ENCODE results near the gene CUX1.

Gene CUX1

DNA sequence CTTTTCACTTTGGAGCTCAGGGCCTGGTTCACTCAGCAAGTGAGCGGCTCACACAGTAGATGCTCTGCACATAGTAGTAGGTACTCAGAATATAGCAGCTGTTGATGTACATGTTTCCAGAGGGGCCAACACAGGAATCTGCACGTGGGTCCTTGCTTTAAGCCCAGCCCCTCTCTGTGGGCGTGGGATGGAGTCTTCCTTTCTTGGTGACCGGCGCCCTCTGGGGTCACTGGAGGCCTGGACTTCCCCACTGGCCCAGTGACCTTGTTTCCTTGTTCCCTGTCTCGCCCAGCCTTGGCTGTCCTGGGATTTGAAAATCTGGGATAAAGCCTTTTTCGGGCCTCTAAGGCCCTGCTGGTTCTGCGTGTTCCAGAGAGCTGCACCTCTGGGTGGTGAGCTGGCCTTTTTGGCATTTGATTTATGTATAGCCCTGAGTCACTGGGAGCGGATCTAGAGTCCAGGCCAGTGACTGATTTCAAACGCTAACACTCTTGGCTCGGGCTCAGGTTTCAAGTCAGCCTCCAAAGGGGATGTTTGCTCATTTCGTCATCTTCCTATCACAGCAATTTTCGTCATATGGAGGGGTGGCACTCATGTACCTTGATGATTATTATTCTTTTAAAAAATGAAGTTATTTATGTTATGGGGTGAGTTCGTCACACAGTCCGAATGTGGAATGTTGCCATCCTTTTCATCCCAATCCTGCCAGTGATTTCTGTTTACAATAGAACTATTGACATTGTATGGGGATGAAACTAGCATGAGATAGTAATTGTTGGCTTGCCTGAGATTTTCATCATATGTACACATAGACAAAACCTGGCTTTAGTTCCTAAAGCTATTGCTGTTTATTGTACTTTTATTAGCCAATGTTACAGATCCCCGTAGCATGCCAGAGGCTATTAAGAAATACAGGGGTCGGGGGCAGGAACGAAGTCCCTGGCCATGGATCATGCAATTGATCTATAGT lies 65.5 kb downstream of the CUX1 start:
- peak; percentile 95 for ATAC-seq
- TF ChIP-seq ARNTL (CRISPR knock-in tag; IDR thresholded peaks at IDR 0.05; ENCODE audit: borderline replicate concordance, low read depth) = no peak
- TF ChIP-seq CSDC2 (CRISPR knock-in tag; IDR thresholded peaks at IDR 0.05) = 0 out of 2 replicates have a peak, but pooled peaks have one; percentile 40
- TF ChIP-seq BACH2 (CRISPR knock-in tag; IDR thresholded peaks at IDR 0.05; ENCODE audit: borderline replicate concordance) = no peak
- TF ChIP-seq, protein P1, sequence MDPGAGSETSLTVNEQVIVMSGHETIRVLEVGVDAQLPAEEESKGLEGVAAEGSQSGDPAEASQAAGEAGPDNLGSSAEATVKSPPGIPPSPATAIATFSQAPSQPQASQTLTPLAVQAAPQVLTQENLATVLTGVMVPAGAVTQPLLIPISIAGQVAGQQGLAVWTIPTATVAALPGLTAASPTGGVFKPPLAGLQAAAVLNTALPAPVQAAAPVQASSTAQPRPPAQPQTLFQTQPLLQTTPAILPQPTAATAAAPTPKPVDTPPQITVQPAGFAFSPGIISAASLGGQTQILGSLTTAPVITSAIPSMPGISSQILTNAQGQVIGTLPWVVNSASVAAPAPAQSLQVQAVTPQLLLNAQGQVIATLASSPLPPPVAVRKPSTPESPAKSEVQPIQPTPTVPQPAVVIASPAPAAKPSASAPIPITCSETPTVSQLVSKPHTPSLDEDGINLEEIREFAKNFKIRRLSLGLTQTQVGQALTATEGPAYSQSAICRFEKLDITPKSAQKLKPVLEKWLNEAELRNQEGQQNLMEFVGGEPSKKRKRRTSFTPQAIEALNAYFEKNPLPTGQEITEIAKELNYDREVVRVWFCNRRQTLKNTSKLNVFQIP (CRISPR knock-in tag; IDR thresholded peaks at IDR 0.05; ENCODE audit: borderline replicate concordance, low read depth) = peak; percentile 51; the same call in 1 of the 2 replicates
- no peak for TF ChIP-seq GLIS3 (CRISPR knock-in tag; IDR thresholded peaks at IDR 0.05)

DNA sequence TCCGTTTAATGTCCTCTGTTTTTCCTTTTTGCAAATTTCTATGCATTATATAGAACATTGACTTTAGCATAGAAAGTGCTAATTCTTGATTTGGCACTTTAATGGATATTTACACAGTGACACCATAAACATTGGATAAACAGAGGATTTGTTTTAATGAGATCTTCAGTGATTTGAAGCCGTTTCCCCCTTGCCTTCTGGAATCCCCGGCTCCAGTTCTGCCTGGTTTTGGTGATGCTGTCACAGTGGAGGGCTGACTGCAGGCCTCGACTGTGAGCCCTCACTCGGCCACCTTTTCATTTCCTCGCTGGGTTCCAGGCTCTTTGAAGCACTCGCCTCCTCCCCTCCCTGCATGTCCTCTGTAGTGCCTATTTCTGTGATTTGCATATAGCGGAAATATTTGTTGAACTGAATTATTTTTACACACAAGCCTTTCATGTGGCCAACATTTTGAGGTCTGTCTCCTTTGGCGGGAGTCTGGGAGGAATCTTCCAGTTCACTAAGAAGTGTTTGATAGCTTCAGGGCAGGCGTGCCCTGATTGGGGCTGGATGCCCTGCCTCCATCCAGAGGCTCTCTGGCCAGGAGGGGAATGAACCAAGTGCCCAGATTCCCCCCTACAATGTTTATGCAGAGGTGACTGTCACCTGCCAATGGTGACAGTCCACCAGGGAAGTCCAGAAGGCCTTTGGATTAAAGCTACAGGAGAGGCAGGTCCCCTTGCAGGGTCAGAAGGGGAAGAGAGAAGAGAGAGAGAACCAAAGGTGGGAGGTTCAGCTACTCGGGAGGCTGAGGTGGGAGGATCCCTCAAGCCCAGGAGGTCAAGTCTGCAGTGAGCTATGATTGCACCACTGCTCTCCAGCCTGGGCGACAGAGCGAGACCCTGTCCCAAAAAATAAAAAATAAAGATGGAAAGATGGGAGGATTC lies 67.5 kb downstream of the CUX1 start:
- no peak for ATAC-seq
- no peak for TF ChIP-seq OSR1 (CRISPR knock-in tag; IDR thresholded peaks at IDR 0.05)
- TF ChIP-seq TCF4 (CRISPR knock-in tag; IDR thresholded peaks at IDR 0.05; ENCODE audit: borderline replicate concordance) = no peak
- TF ChIP-seq, protein P1 (CRISPR knock-in tag; IDR thresholded peaks at IDR 0.05; ENCODE audit: borderline replicate concordance, low read depth) = no peak
- no peak for TF ChIP-seq CSDC2 (CRISPR knock-in tag; IDR thresholded peaks at IDR 0.05)
- TF ChIP-seq ZNF8 (CRISPR knock-in tag; IDR thresholded peaks at IDR 0.05) = no peak
- TF ChIP-seq ESRRG (CRISPR knock-in tag; IDR thresholded peaks at IDR 0.05) = no peak
- TF ChIP-seq, protein P2, sequence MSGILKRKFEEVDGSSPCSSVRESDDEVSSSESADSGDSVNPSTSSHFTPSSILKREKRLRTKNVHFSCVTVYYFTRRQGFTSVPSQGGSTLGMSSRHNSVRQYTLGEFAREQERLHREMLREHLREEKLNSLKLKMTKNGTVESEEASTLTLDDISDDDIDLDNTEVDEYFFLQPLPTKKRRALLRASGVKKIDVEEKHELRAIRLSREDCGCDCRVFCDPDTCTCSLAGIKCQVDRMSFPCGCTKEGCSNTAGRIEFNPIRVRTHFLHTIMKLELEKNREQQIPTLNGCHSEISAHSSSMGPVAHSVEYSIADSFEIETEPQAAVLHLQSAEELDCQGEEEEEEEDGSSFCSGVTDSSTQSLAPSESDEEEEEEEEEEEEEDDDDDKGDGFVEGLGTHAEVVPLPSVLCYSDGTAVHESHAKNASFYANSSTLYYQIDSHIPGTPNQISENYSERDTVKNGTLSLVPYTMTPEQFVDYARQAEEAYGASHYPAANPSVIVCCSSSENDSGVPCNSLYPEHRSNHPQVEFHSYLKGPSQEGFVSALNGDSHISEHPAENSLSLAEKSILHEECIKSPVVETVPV (CRISPR knock-in tag; IDR thresholded peaks at IDR 0.05) = no peak
- TF ChIP-seq, protein P3, sequence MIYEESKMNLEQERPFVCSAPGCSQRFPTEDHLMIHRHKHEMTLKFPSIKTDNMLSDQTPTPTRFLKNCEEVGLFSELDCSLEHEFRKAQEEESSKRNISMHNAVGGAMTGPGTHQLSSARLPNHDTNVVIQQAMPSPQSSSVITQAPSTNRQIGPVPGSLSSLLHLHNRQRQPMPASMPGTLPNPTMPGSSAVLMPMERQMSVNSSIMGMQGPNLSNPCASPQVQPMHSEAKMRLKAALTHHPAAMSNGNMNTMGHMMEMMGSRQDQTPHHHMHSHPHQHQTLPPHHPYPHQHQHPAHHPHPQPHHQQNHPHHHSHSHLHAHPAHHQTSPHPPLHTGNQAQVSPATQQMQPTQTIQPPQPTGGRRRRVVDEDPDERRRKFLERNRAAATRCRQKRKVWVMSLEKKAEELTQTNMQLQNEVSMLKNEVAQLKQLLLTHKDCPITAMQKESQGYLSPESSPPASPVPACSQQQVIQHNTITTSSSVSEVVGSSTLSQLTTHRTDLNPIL (CRISPR knock-in tag; IDR thresholded peaks at IDR 0.05; ENCODE audit: low read depth) = no peak
- no peak for TF ChIP-seq SNAI2 (CRISPR knock-in tag; IDR thresholded peaks at IDR 0.05)
- no peak for TF ChIP-seq ZFP3 (CRISPR knock-in tag; IDR thresholded peaks at IDR 0.05)
- TF ChIP-seq ZNF70 (CRISPR knock-in tag; IDR thresholded peaks at IDR 0.05) = no peak
- TF ChIP-seq ARNTL (CRISPR knock-in tag; IDR thresholded peaks at IDR 0.05; ENCODE audit: borderline replicate concordance, low read depth) = no peak
- TF ChIP-seq BACH2 (CRISPR knock-in tag; IDR thresholded peaks at IDR 0.05; ENCODE audit: borderline replicate concordance) = no peak
- no peak for TF ChIP-seq ZFP30 (CRISPR knock-in tag; IDR thresholded peaks at IDR 0.05)
- no peak for TF ChIP-seq RARB (CRISPR knock-in tag; IDR thresholded peaks at IDR 0.05)
- no peak for TF ChIP-seq GLIS3 (CRISPR knock-in tag; IDR thresholded peaks at IDR 0.05)

DNA sequence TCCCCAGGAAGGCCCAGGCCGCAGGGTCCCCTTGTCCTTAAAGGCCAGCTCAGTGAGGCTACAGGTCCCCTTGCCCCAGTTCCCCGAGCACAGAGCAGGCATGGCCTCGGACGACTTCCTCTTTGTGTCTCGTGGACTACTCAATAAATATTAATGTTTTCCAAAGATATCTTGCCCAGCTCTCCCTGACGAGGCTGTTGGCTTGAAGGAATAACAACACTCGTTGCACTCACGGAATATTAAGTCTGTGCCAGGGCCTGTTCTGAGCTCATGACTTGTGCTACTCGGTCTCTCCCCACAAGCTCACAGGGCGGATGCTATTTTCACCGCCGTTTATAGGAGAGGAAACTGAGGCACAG lies 68.2 kb downstream of the CUX1 start:
- ATAC-seq = no peak
- TF ChIP-seq, protein P4, sequence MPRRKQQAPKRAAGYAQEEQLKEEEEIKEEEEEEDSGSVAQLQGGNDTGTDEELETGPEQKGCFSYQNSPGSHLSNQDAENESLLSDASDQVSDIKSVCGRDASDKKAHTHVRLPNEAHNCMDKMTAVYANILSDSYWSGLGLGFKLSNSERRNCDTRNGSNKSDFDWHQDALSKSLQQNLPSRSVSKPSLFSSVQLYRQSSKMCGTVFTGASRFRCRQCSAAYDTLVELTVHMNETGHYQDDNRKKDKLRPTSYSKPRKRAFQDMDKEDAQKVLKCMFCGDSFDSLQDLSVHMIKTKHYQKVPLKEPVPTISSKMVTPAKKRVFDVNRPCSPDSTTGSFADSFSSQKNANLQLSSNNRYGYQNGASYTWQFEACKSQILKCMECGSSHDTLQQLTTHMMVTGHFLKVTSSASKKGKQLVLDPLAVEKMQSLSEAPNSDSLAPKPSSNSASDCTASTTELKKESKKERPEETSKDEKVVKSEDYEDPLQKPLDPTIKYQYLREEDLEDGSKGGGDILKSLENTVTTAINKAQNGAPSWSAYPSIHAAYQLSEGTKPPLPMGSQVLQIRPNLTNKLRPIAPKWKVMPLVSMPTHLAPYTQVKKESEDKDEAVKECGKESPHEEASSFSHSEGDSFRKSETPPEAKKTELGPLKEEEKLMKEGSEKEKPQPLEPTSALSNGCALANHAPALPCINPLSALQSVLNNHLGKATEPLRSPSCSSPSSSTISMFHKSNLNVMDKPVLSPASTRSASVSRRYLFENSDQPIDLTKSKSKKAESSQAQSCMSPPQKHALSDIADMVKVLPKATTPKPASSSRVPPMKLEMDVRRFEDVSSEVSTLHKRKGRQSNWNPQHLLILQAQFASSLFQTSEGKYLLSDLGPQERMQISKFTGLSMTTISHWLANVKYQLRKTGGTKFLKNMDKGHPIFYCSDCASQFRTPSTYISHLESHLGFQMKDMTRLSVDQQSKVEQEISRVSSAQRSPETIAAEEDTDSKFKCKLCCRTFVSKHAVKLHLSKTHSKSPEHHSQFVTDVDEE (CRISPR knock-in tag; IDR thresholded peaks at IDR 0.05) = no peak
- TF ChIP-seq BACH2 (CRISPR knock-in tag; IDR thresholded peaks at IDR 0.05; ENCODE audit: borderline replicate concordance) = no peak
- no peak for TF ChIP-seq SNAI2 (CRISPR knock-in tag; IDR thresholded peaks at IDR 0.05)
- TF ChIP-seq ZFP3 (CRISPR knock-in tag; IDR thresholded peaks at IDR 0.05) = no peak
- no peak for TF ChIP-seq ZC3H10 (CRISPR knock-in tag; IDR thresholded peaks at IDR 0.05)
- TF ChIP-seq, protein P1 (CRISPR knock-in tag; IDR thresholded peaks at IDR 0.05; ENCODE audit: borderline replicate concordance, low read depth) = no peak
- TF ChIP-seq PPARA (CRISPR knock-in tag; IDR thresholded peaks at IDR 0.05; ENCODE audit: borderline replicate concordance) = no peak
- TF ChIP-seq ARNTL (CRISPR knock-in tag; IDR thresholded peaks at IDR 0.05; ENCODE audit: borderline replicate concordance, low read depth) = no peak
- TF ChIP-seq, protein P5, sequence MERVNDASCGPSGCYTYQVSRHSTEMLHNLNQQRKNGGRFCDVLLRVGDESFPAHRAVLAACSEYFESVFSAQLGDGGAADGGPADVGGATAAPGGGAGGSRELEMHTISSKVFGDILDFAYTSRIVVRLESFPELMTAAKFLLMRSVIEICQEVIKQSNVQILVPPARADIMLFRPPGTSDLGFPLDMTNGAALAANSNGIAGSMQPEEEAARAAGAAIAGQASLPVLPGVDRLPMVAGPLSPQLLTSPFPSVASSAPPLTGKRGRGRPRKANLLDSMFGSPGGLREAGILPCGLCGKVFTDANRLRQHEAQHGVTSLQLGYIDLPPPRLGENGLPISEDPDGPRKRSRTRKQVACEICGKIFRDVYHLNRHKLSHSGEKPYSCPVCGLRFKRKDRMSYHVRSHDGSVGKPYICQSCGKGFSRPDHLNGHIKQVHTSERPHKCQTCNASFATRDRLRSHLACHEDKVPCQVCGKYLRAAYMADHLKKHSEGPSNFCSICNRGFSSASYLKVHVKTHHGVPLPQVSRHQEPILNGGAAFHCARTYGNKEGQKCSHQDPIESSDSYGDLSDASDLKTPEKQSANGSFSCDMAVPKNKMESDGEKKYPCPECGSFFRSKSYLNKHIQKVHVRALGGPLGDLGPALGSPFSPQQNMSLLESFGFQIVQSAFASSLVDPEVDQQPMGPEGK (CRISPR knock-in tag; IDR thresholded peaks at IDR 0.05; ENCODE audit: borderline replicate concordance) = no peak
- TF ChIP-seq ISL1 (CRISPR knock-in tag; IDR thresholded peaks at IDR 0.05) = no peak
- TF ChIP-seq ZFP30 (CRISPR knock-in tag; IDR thresholded peaks at IDR 0.05) = no peak
- no peak for TF ChIP-seq CSDC2 (CRISPR knock-in tag; IDR thresholded peaks at IDR 0.05)
- TF ChIP-seq TCF4 (CRISPR knock-in tag; IDR thresholded peaks at IDR 0.05; ENCODE audit: borderline replicate concordance) = no peak
- no peak for TF ChIP-seq ZNF8 (CRISPR knock-in tag; IDR thresholded peaks at IDR 0.05)

Measured in SK-N-SH treated with all-trans-retinoic acid at 6 μM for 48 hours (cell line).